ENCODE measurements around the gene PROB1.

PROB1 gene

GRCh38 chr5:139419226-139420192, 24.6 kb upstream of the PROB1 start:
- H2AFZ ChIP-seq (ENCODE audit: low read depth, low read length) = no peak overlapping the region
- H3K4me3 ChIP-seq (ENCODE audit: insufficient read depth in 1 of 2, low read depth in 1 of 2, low read length in 2 of 2) = no peak overlapping the region
- no peak overlapping the region for H3K9ac ChIP-seq (ENCODE audit: low read length)
- H3K36me3 ChIP-seq (ENCODE audit: control insufficient read depth in 1 of 2, insufficient read depth in 2 of 2, low read depth in 1 of 2, low read length in 2 of 2) = peaks cover 32 to 63% of the 10 kb centered on the region in 2 experiments
- 92% methylated on average over 8 of the region's 9 CpGs for WGBS
- no peak overlapping the region for H2BK15ac ChIP-seq (ENCODE audit: low read depth, poor library complexity, severe bottlenecking)
- no peak overlapping the region for H2AK5ac ChIP-seq (ENCODE audit: low read length, severe bottlenecking)
- H3K27me3 ChIP-seq (ENCODE audit: control insufficient read depth in 1 of 2, insufficient read depth in 1 of 2, low read length in 2 of 2) = no peaks in the 10 kb centered on the region
- H4K8ac ChIP-seq (ENCODE audit: low read length) = no peak overlapping the region
- H3K18ac ChIP-seq (ENCODE audit: low read depth in 1 of 2, low read length in 2 of 2) = no peak overlapping the region
- peaks cover 8% of the 10 kb centered on the region for H3K4me1 ChIP-seq (ENCODE audit: control insufficient read depth, insufficient read depth, low read depth, low read length)
- peaks cover 3% of the 10 kb centered on the region for H3K79me1 ChIP-seq (replicated peaks; ENCODE audit: low read length, poor library complexity, severe bottlenecking)
- peak overlapping the region; percentile 47 for H4K91ac ChIP-seq (ENCODE audit: low read length)
- DNase-seq = no peak
- H3K4me2 ChIP-seq (ENCODE audit: low read length, poor library complexity, severe bottlenecking) = no peak overlapping the region
- no peak overlapping the region for H3K14ac ChIP-seq (ENCODE audit: low read length in 2 of 2)
- H2BK120ac ChIP-seq (ENCODE audit: low read depth, low read length) = no peak overlapping the region
- no peaks in the 10 kb centered on the region for H3K9me3 ChIP-seq (ENCODE audit: control insufficient read depth, low read length)
- no peak overlapping the region for H2BK5ac ChIP-seq (ENCODE audit: low read depth, low read length, poor library complexity, severe bottlenecking)
- no peak overlapping the region for H3K23ac ChIP-seq (ENCODE audit: low read length in 2 of 2)
- no peak overlapping the region for H3K27ac ChIP-seq (ENCODE audit: low read length, poor library complexity, severe bottlenecking)
- H2BK12ac ChIP-seq (ENCODE audit: low read length in 2 of 2) = no peak overlapping the region
- H3K4ac ChIP-seq (ENCODE audit: low read depth in 1 of 2, low read length in 2 of 2) = no peak overlapping the region

DNA sequence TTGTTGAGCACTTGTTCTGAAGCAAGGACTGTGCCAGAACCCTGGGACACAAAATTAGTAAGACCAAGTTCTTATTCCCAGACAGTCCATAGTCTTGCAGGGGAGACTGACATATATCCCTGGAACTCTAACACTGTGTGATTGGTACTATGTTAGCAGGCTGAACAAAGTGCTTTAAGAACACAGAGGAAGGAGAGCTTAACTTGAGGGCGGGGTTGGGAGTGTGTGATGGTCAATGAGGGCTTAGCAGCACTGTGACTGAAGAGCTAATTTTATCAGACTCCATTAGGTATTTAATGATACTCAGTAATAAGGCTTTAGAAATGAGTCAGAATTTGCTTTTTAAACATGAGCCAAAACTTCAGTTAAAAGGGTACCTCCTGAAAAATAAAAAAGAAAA, 23.9 kb upstream of the PROB1 start:
- no peak overlapping the region for H2BK12ac ChIP-seq (ENCODE audit: low read length in 2 of 2)
- WGBS = 92% methylated on average over 1 of the region's 1 CpG
- H3K14ac ChIP-seq (ENCODE audit: low read length in 2 of 2) = no peak overlapping the region

GRCh38 chr5:139417214-139417613, 22.3 kb upstream of the PROB1 start:
- Histone ChIP-seq H3K36me3 (ENCODE audit: control insufficient read depth in 1 of 2, insufficient read depth in 2 of 2, low read depth in 1 of 2, low read length in 2 of 2) (peaks cover 34 to 72% of the 10 kb centered on the region in 2 experiments), H2BK15ac (ENCODE audit: low read depth, poor library complexity, severe bottlenecking) (no peak overlapping the region), H3K27ac (ENCODE audit: low read length, poor library complexity, severe bottlenecking) (no peak overlapping the region), H3K9ac (ENCODE audit: low read length) (no peak overlapping the region), H3K79me1 (replicated peaks; ENCODE audit: low read length, poor library complexity, severe bottlenecking) (peaks cover 1% of the 10 kb centered on the region), H3K4me3 (ENCODE audit: insufficient read depth in 1 of 2, low read depth in 1 of 2, low read length in 2 of 2) (no peak overlapping the region), H3K4me2 (ENCODE audit: low read length, poor library complexity, severe bottlenecking) (no peak overlapping the region), H2BK5ac (ENCODE audit: low read depth, low read length, poor library complexity, severe bottlenecking) (no peak overlapping the region), H4K91ac (ENCODE audit: low read length) (no peak overlapping the region), H3K9me3 (ENCODE audit: control insufficient read depth, low read length) (no peaks in the 10 kb centered on the region), H3K4me1 (ENCODE audit: control insufficient read depth, insufficient read depth, low read depth, low read length) (peaks cover 8% of the 10 kb centered on the region), H2BK12ac (ENCODE audit: low read length in 2 of 2) (no peak overlapping the region), H2AFZ (ENCODE audit: low read depth, low read length) (no peak overlapping the region), H3K4ac (ENCODE audit: low read depth in 1 of 2, low read length in 2 of 2) (no peak overlapping the region), H4K8ac (ENCODE audit: low read length) (no peak overlapping the region), H3K14ac (ENCODE audit: low read length in 2 of 2) (no peak overlapping the region), H2AK5ac (ENCODE audit: low read length, severe bottlenecking) (no peak overlapping the region), H2BK120ac (ENCODE audit: low read depth, low read length) (no peak overlapping the region), H3K23ac (ENCODE audit: low read length in 2 of 2) (no peak overlapping the region), H3K18ac (ENCODE audit: low read depth in 1 of 2, low read length in 2 of 2) (no peak overlapping the region), H3K27me3 (ENCODE audit: control insufficient read depth in 1 of 2, insufficient read depth in 1 of 2, low read length in 2 of 2) (no peaks in the 10 kb centered on the region)
- DNase-seq = peak; percentile 62
- WGBS = 77% methylated on average over 3 of the region's 4 CpGs

More for the DNA sequence above, 23.9 kb upstream of the PROB1 start:
- Histone ChIP-seq H3K27me3 (ENCODE audit: control insufficient read depth in 1 of 2, insufficient read depth in 1 of 2, low read length in 2 of 2) (no peaks in the 10 kb centered on the region), H3K9me3 (ENCODE audit: control insufficient read depth, low read length) (no peaks in the 10 kb centered on the region), H4K8ac (ENCODE audit: low read length) (no peak overlapping the region), H4K91ac (ENCODE audit: low read length) (no peak overlapping the region), H3K4me3 (ENCODE audit: insufficient read depth in 1 of 2, low read depth in 1 of 2, low read length in 2 of 2) (no peak overlapping the region), H3K36me3 (ENCODE audit: control insufficient read depth in 1 of 2, insufficient read depth in 2 of 2, low read depth in 1 of 2, low read length in 2 of 2) (peaks cover 29 to 66% of the 10 kb centered on the region in 2 experiments), H3K9ac (ENCODE audit: low read length) (no peak overlapping the region), H2AK5ac (ENCODE audit: low read length, severe bottlenecking) (no peak overlapping the region), H3K23ac (ENCODE audit: low read length in 2 of 2) (no peak overlapping the region), H2BK120ac (ENCODE audit: low read depth, low read length) (no peak overlapping the region), H3K27ac (ENCODE audit: low read length, poor library complexity, severe bottlenecking) (no peak overlapping the region), H3K4me2 (ENCODE audit: low read length, poor library complexity, severe bottlenecking) (no peak overlapping the region), H2BK15ac (ENCODE audit: low read depth, poor library complexity, severe bottlenecking) (no peak overlapping the region), H3K79me1 (replicated peaks; ENCODE audit: low read length, poor library complexity, severe bottlenecking) (peaks cover 1% of the 10 kb centered on the region), H3K4ac (ENCODE audit: low read depth in 1 of 2, low read length in 2 of 2) (no peak overlapping the region), H2BK5ac (ENCODE audit: low read depth, low read length, poor library complexity, severe bottlenecking) (no peak overlapping the region), H2AFZ (ENCODE audit: low read depth, low read length) (no peak overlapping the region), H3K4me1 (ENCODE audit: control insufficient read depth, insufficient read depth, low read depth, low read length) (peaks cover 8% of the 10 kb centered on the region), H3K18ac (ENCODE audit: low read depth in 1 of 2, low read length in 2 of 2) (no peak overlapping the region)
- DNase-seq = no peak

GRCh38 chr5:139416651-139417050, 21.7 kb upstream of the PROB1 start:
- Histone ChIP-seq H3K14ac (ENCODE audit: low read length in 2 of 2) (peak overlapping the region in 1 of 2 experiments; percentile 92), H3K4me2 (ENCODE audit: low read length, poor library complexity, severe bottlenecking) (no peak overlapping the region), H3K4me3 (ENCODE audit: insufficient read depth in 1 of 2, low read depth in 1 of 2, low read length in 2 of 2) (no peak overlapping the region), H2AFZ (ENCODE audit: low read depth, low read length) (no peak overlapping the region), H2AK5ac (ENCODE audit: low read length, severe bottlenecking) (no peak overlapping the region), H4K8ac (ENCODE audit: low read length) (no peak overlapping the region), H2BK12ac (ENCODE audit: low read length in 2 of 2) (no peak overlapping the region), H3K18ac (ENCODE audit: low read depth in 1 of 2, low read length in 2 of 2) (peak overlapping the region in 1 of 2 experiments; percentile 31), H2BK15ac (ENCODE audit: low read depth, poor library complexity, severe bottlenecking) (no peak overlapping the region), H3K4ac (ENCODE audit: low read depth in 1 of 2, low read length in 2 of 2) (no peak overlapping the region), H3K27ac (ENCODE audit: low read length, poor library complexity, severe bottlenecking) (no peak overlapping the region), H2BK120ac (ENCODE audit: low read depth, low read length) (no peak overlapping the region), H3K4me1 (ENCODE audit: control insufficient read depth, insufficient read depth, low read depth, low read length) (peaks cover 8% of the 10 kb centered on the region), H2BK5ac (ENCODE audit: low read depth, low read length, poor library complexity, severe bottlenecking) (no peak overlapping the region), H3K27me3 (ENCODE audit: control insufficient read depth in 1 of 2, insufficient read depth in 1 of 2, low read length in 2 of 2) (no peaks in the 10 kb centered on the region), H3K23ac (ENCODE audit: low read length in 2 of 2) (peak overlapping the region in 1 of 2 experiments; percentile 61), H3K79me1 (replicated peaks; ENCODE audit: low read length, poor library complexity, severe bottlenecking) (peaks cover 1% of the 10 kb centered on the region), H4K91ac (ENCODE audit: low read length) (no peak overlapping the region), H3K9ac (ENCODE audit: low read length) (no peak overlapping the region), H3K9me3 (ENCODE audit: control insufficient read depth, low read length) (no peaks in the 10 kb centered on the region), H3K36me3 (ENCODE audit: control insufficient read depth in 1 of 2, insufficient read depth in 2 of 2, low read depth in 1 of 2, low read length in 2 of 2) (peaks cover 37 to 72% of the 10 kb centered on the region in 2 experiments)
- DNase-seq = peak; percentile 40
- 70% methylated on average over 9 of the region's 9 CpGs for WGBS

Data from mesenchymal stem cell (in vitro differentiated cells and primary cell).